ENCODE measurements around the gene CSRP2. TPM values are rescaled to one million over a fixed set of nuclear protein-coding genes. Genes with fewer than 3 reads are reported as not detected.
A peak's percentile ranks its signal among the peaks of the same experiment; 100 is the strongest.

CSRP2 gene
- total RNA-seq, 2 experiments from 2014 or later = 0.63 to 4.3 TPM

- DNase-seq (ENCODE audit: low spot score) = no peak
- Histone ChIP-seq H4K20me1 (ENCODE audit: insufficient read depth, low read length) (no peaks in the 10 kb centered on the region), H3K27ac (ENCODE audit: low read depth, low read length, poor library complexity, severe bottlenecking) (no peak overlapping the region), H2AFZ (ENCODE audit: low read length) (no peak overlapping the region), H3K4me1 (ENCODE audit: insufficient read depth, low read length, poor library complexity, severe bottlenecking) (peaks cover 23% of the 10 kb centered on the region), H3K36me3 (ENCODE audit: insufficient read depth, low read length) (no peaks in the 10 kb centered on the region), H3K79me2 (ENCODE audit: insufficient read depth, low read depth, low read length) (no peaks in the 10 kb centered on the region), H3K9me3 (ENCODE audit: low read length) (no peaks in the 10 kb centered on the region), H3K9me2 (ENCODE audit: insufficient read depth, low read length) (no peaks in the 10 kb centered on the region), H3K4me2 (ENCODE audit: low read length) (peak overlapping the region; percentile 31; the same call in 1 of the 2 replicates), H3K4me3 (ENCODE audit: low read depth, low read length, poor library complexity, severe bottlenecking) (no peak overlapping the region)
- BruUV-seq (replicated peaks) = no TSS peak
- POLR2A ChIA-PET = interaction anchor here (0.8 kb wide), 1 partner anchor 13 kb away, joined by 5 read pairs; no protein-coding TSS in a partner anchor
- intact Hi-C loops (cut with micrococcal nuclease; ENCODE audit: unreplicated experiment) = no loop called here
- CTCF ChIA-PET (ENCODE audit: unreplicated experiment) = no interaction called here
- TF ChIP-seq, protein P1, sequence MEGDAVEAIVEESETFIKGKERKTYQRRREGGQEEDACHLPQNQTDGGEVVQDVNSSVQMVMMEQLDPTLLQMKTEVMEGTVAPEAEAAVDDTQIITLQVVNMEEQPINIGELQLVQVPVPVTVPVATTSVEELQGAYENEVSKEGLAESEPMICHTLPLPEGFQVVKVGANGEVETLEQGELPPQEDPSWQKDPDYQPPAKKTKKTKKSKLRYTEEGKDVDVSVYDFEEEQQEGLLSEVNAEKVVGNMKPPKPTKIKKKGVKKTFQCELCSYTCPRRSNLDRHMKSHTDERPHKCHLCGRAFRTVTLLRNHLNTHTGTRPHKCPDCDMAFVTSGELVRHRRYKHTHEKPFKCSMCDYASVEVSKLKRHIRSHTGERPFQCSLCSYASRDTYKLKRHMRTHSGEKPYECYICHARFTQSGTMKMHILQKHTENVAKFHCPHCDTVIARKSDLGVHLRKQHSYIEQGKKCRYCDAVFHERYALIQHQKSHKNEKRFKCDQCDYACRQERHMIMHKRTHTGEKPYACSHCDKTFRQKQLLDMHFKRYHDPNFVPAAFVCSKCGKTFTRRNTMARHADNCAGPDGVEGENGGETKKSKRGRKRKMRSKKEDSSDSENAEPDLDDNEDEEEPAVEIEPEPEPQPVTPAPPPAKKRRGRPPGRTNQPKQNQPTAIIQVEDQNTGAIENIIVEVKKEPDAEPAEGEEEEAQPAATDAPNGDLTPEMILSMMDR (conservative IDR thresholded peaks at IDR 0.05; ENCODE audit: low read length) = no peak
- no peak for TF ChIP-seq EZH2phosphoT487 (IDR thresholded peaks at IDR 0.05; ENCODE audit: borderline replicate concordance, low read depth, low read length)
Observed at GRCh38 chr12:76871742-76872141, 7.1 kb downstream of the CSRP2 start.

GRCh38 chr12:76871082-76871481, 7.7 kb downstream of the CSRP2 start:
- ChIA-PET CTCF (ENCODE audit: unreplicated experiment) (no interaction called here), POLR2A (interaction anchor here (0.5 to 1.1 kb wide), 7 partner anchors 11 to 1390 kb away, joined by 3 to 5 read pairs (median 3); no protein-coding TSS in a partner anchor)

DNA sequence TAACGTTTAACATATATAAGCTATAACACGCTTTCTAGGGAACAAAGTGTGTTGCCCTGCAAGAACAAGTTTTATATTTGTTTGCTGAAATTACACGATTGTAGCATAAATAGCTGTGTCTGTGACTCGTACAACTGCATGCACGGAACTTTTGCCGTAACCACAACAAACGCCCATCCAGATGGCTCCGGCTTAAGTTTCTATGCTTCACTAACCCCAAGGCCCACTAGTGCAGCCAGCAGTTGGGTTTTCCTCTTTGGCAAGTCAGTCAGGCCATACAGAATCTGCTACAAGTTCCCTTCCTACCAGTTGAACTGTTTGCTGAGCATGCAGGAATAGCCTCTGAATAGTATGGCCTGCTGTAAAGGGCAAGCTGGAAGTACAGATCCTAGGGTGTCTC, 12.1 kb downstream of the CSRP2 start:
- BruUV-seq (replicated peaks) = no TSS peak
- CTCF ChIA-PET (ENCODE audit: unreplicated experiment) = no interaction called here

More at GRCh38 chr12:76871082-76871481, 7.7 kb downstream of the CSRP2 start:
- no peak for DNase-seq (ENCODE audit: low spot score)
- BruUV-seq (replicated peaks) = no TSS peak
- no peaks in the 10 kb centered on the region for H3K36me3 ChIP-seq (ENCODE audit: insufficient read depth, low read length)
- TF ChIP-seq, protein P1 (conservative IDR thresholded peaks at IDR 0.05; ENCODE audit: low read length) = no peak
- TF ChIP-seq EZH2phosphoT487 (IDR thresholded peaks at IDR 0.05; ENCODE audit: borderline replicate concordance, low read depth, low read length) = no peak
- H3K4me1 ChIP-seq (ENCODE audit: insufficient read depth, low read length, poor library complexity, severe bottlenecking) = peaks cover 29% of the 10 kb centered on the region
- no peaks in the 10 kb centered on the region for H3K9me2 ChIP-seq (ENCODE audit: insufficient read depth, low read length)
- no peaks in the 10 kb centered on the region for H3K9me3 ChIP-seq (ENCODE audit: low read length)
- no peak overlapping the region for H3K4me2 ChIP-seq (ENCODE audit: low read length)
- no peak overlapping the region for H2AFZ ChIP-seq (ENCODE audit: low read length)
- H4K20me1 ChIP-seq (ENCODE audit: insufficient read depth, low read length) = no peaks in the 10 kb centered on the region
- H3K4me3 ChIP-seq (ENCODE audit: low read depth, low read length, poor library complexity, severe bottlenecking) = no peak overlapping the region
- no peaks in the 10 kb centered on the region for H3K79me2 ChIP-seq (ENCODE audit: insufficient read depth, low read depth, low read length)
- intact Hi-C loops (cut with micrococcal nuclease; ENCODE audit: unreplicated experiment) = no loop called here
- no peak overlapping the region for H3K27ac ChIP-seq (ENCODE audit: low read depth, low read length, poor library complexity, severe bottlenecking)

More for the DNA sequence above, 12.1 kb downstream of the CSRP2 start:
- H3K4me2 ChIP-seq (ENCODE audit: low read length) = peak overlapping the region; percentile 68
- H3K4me1 ChIP-seq (ENCODE audit: insufficient read depth, low read length, poor library complexity, severe bottlenecking) = peaks cover 34% of the 10 kb centered on the region
- TF ChIP-seq, protein P1 (conservative IDR thresholded peaks at IDR 0.05; ENCODE audit: low read length) = no peak
- no peak for TF ChIP-seq EZH2phosphoT487 (IDR thresholded peaks at IDR 0.05; ENCODE audit: borderline replicate concordance, low read depth, low read length)
- no peaks in the 10 kb centered on the region for H3K9me2 ChIP-seq (ENCODE audit: insufficient read depth, low read length)
- H3K9me3 ChIP-seq (ENCODE audit: low read length) = no peaks in the 10 kb centered on the region
- POLR2A ChIA-PET = interaction anchor here (1.2 kb wide), 2 partner anchors 10 to 14 kb away, joined by 3 to 4 read pairs; no protein-coding TSS in a partner anchor
- H3K4me3 ChIP-seq (ENCODE audit: low read depth, low read length, poor library complexity, severe bottlenecking) = peak overlapping the region; percentile 30
- peak; percentile 85 for DNase-seq (ENCODE audit: low spot score)
- no peaks in the 10 kb centered on the region for H3K36me3 ChIP-seq (ENCODE audit: insufficient read depth, low read length)
- H3K79me2 ChIP-seq (ENCODE audit: insufficient read depth, low read depth, low read length) = no peaks in the 10 kb centered on the region
- H4K20me1 ChIP-seq (ENCODE audit: insufficient read depth, low read length) = no peaks in the 10 kb centered on the region
- peak overlapping the region; percentile 49 for H3K27ac ChIP-seq (ENCODE audit: low read depth, low read length, poor library complexity, severe bottlenecking)
- H2AFZ ChIP-seq (ENCODE audit: low read length) = no peak overlapping the region
- intact Hi-C loops (cut with micrococcal nuclease; ENCODE audit: unreplicated experiment) = no loop called here

Measured in OCI-LY7 (cell line).